ENCODE results near the gene ASB15.

Gene ASB15

DNA sequence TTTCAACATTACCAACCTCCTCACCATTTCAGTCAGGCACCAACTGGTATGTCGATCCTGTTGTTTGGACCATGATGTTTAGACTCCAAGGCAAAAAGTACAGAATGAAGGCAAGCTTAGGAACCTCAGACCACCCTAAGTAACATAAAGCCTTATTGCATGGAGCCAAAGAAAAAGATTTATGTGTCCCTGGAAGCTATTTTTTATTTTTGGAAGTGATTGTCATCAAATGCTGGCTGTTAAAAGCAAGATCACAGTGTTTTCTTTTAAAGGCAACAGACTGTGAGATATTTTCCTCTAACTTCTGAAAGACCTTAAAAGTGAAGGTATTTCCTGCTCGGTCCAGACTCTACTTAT lies 8.2 kb downstream of the ASB15 start:
- Histone ChIP-seq H2AK5ac (ENCODE audit: low read length) (no peak overlapping the region), H3K9me3 (ENCODE audit: insufficient read depth, low read depth, low read length) (no peaks in the 10 kb centered on the region), H4K91ac (ENCODE audit: low read depth, low read length) (no peak overlapping the region), H3K14ac (ENCODE audit: low read length) (no peak overlapping the region), H3K36me3 (ENCODE audit: control insufficient read depth in 1 of 2, insufficient read depth in 2 of 2, low read length in 2 of 2) (no peaks in the 10 kb centered on the region), H2BK120ac (ENCODE audit: insufficient read depth, low read length, poor library complexity) (no peak overlapping the region), H3K27ac (ENCODE audit: low read depth, low read length) (no peak overlapping the region), H3K79me1 (ENCODE audit: low read length) (peaks cover 2% of the 10 kb centered on the region), H4K8ac (ENCODE audit: low read depth, low read length) (no peak overlapping the region), H2AFZ (ENCODE audit: insufficient read depth, low read length, poor library complexity) (no peak overlapping the region), H3K23ac (ENCODE audit: low read length) (no peak overlapping the region), H3K4me1 (ENCODE audit: control insufficient read depth in 1 of 2, insufficient read depth in 2 of 2, low read length in 2 of 2) (no peaks in the 10 kb centered on the region), H2BK5ac (ENCODE audit: low read depth, low read length, poor library complexity) (no peak overlapping the region), H3K18ac (ENCODE audit: low read length) (no peak overlapping the region), H2BK12ac (ENCODE audit: low read length) (no peak overlapping the region), H3K79me2 (ENCODE audit: control insufficient read depth, insufficient read depth, low read length, poor library complexity) (no peaks in the 10 kb centered on the region), H3K27me3 (ENCODE audit: insufficient read depth, low read length) (no peaks in the 10 kb centered on the region), H4K12ac (ENCODE audit: low read depth, low read length) (no peak overlapping the region), H3K4me3 (ENCODE audit: low read depth, low read length) (no peak overlapping the region), H3K4me2 (ENCODE audit: low read length) (no peak overlapping the region), H3K4ac (ENCODE audit: low read depth, low read length) (no peak overlapping the region), H3K9ac (ENCODE audit: low read length) (no peak overlapping the region)
- DNase-seq: no peak
- no CpG with 5 or more reads among the region's 2 CpGs for WGBS (ENCODE audit: extremely low coverage, insufficient coverage, insufficient read length)

DNA sequence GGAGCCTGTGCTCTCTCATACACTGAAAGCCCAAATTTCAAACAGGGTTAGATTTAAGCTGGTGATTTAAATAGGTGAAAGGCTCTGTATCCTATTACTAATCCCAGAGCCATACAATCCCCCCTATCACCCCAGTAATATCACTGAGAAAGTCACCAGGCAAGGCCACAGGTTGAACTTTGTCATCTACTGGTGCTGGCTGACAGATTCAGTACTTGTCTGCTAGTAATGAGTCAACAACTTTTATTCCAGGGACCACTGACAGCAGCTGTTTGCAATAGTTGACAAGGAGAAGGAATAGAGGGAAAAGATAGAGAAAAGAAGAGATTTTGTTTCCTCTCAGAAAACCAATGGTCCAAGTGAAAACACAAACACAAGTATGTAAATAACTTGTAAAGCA lies 10.4 kb downstream of the ASB15 start:
- Histone ChIP-seq H4K12ac (ENCODE audit: low read depth, low read length) (no peak overlapping the region), H3K18ac (ENCODE audit: low read length) (no peak overlapping the region), H3K23ac (ENCODE audit: low read length) (no peak overlapping the region), H3K14ac (ENCODE audit: low read length) (no peak overlapping the region), H4K8ac (ENCODE audit: low read depth, low read length) (no peak overlapping the region), H3K4ac (ENCODE audit: low read depth, low read length) (no peak overlapping the region), H3K4me3 (ENCODE audit: low read depth, low read length) (no peak overlapping the region), H3K79me2 (ENCODE audit: control insufficient read depth, insufficient read depth, low read length, poor library complexity) (no peaks in the 10 kb centered on the region), H3K79me1 (ENCODE audit: low read length) (peaks cover 2% of the 10 kb centered on the region), H3K4me2 (ENCODE audit: low read length) (no peak overlapping the region), H2AK5ac (ENCODE audit: low read length) (no peak overlapping the region), H2BK12ac (ENCODE audit: low read length) (no peak overlapping the region), H2BK120ac (ENCODE audit: insufficient read depth, low read length, poor library complexity) (no peak overlapping the region), H3K36me3 (ENCODE audit: control insufficient read depth in 1 of 2, insufficient read depth in 2 of 2, low read length in 2 of 2) (no peaks in the 10 kb centered on the region), H3K9me3 (ENCODE audit: insufficient read depth, low read depth, low read length) (no peaks in the 10 kb centered on the region), H3K9ac (ENCODE audit: low read length) (no peak overlapping the region), H3K27me3 (ENCODE audit: insufficient read depth, low read length) (no peaks in the 10 kb centered on the region), H4K91ac (ENCODE audit: low read depth, low read length) (no peak overlapping the region), H2BK5ac (ENCODE audit: low read depth, low read length, poor library complexity) (no peak overlapping the region), H3K4me1 (ENCODE audit: control insufficient read depth in 1 of 2, insufficient read depth in 2 of 2, low read length in 2 of 2) (peaks cover 0 to 1% of the 10 kb centered on the region in 2 experiments), H2AFZ (ENCODE audit: insufficient read depth, low read length, poor library complexity) (no peak overlapping the region), H3K27ac (ENCODE audit: low read depth, low read length) (no peak overlapping the region)
- no peak for DNase-seq

- H3K23ac ChIP-seq (ENCODE audit: low read length): no peak overlapping the region
- no peak overlapping the region for H4K91ac ChIP-seq (ENCODE audit: low read depth, low read length)
- H4K12ac ChIP-seq (ENCODE audit: low read depth, low read length): no peak overlapping the region
- no peak overlapping the region for H2AK5ac ChIP-seq (ENCODE audit: low read length)
- H2BK12ac ChIP-seq (ENCODE audit: low read length): no peak overlapping the region
- no peak overlapping the region for H3K18ac ChIP-seq (ENCODE audit: low read length)
- H2AFZ ChIP-seq (ENCODE audit: insufficient read depth, low read length, poor library complexity): no peak overlapping the region
- no peak overlapping the region for H4K8ac ChIP-seq (ENCODE audit: low read depth, low read length)
- H3K79me1 ChIP-seq (ENCODE audit: low read length): peaks cover 2% of the 10 kb centered on the region
- DNase-seq: peak; percentile 61 to 90
- H3K9me3 ChIP-seq (ENCODE audit: insufficient read depth, low read depth, low read length): no peaks in the 10 kb centered on the region
- no peaks in the 10 kb centered on the region for H3K79me2 ChIP-seq (ENCODE audit: control insufficient read depth, insufficient read depth, low read length, poor library complexity)
- H3K27ac ChIP-seq (ENCODE audit: low read depth, low read length): peak overlapping the region; percentile 49
- H3K4me3 ChIP-seq (ENCODE audit: low read depth, low read length): no peak overlapping the region
- H2BK5ac ChIP-seq (ENCODE audit: low read depth, low read length, poor library complexity): no peak overlapping the region
- H3K36me3 ChIP-seq (ENCODE audit: control insufficient read depth in 1 of 2, insufficient read depth in 2 of 2, low read length in 2 of 2): no peaks in the 10 kb centered on the region
- H3K4me2 ChIP-seq (ENCODE audit: low read length): no peak overlapping the region
- no peak overlapping the region for H3K14ac ChIP-seq (ENCODE audit: low read length)
- no peaks in the 10 kb centered on the region for H3K27me3 ChIP-seq (ENCODE audit: insufficient read depth, low read length)
- no peak overlapping the region for H2BK120ac ChIP-seq (ENCODE audit: insufficient read depth, low read length, poor library complexity)
- WGBS (ENCODE audit: extremely low coverage, insufficient coverage, insufficient read length): no CpG with 5 or more reads among the region's 2 CpGs
- peaks cover 0 to 1% of the 10 kb centered on the region in 2 experiments for H3K4me1 ChIP-seq (ENCODE audit: control insufficient read depth in 1 of 2, insufficient read depth in 2 of 2, low read length in 2 of 2)
- H3K9ac ChIP-seq (ENCODE audit: low read length): no peak overlapping the region
- H3K4ac ChIP-seq (ENCODE audit: low read depth, low read length): no peak overlapping the region
Measured at GRCh38 chr7:123615344-123615743, 13.7 kb downstream of the ASB15 start.

- H3K9ac ChIP-seq (ENCODE audit: low read length): no peak overlapping the region
Measured at GRCh38 chr7:123616223-123616622, 14.6 kb downstream of the ASB15 start.

GRCh38 chr7:123621707-123622106 lies 20.1 kb downstream of the ASB15 start:
- no peak overlapping the region for H4K91ac ChIP-seq (ENCODE audit: low read depth, low read length)
- H3K9me3 ChIP-seq (ENCODE audit: insufficient read depth, low read depth, low read length): peaks cover 4% of the 10 kb centered on the region
- H4K8ac ChIP-seq (ENCODE audit: low read depth, low read length): no peak overlapping the region
- no peak overlapping the region for H3K23ac ChIP-seq (ENCODE audit: low read length)
- no peak overlapping the region for H2BK120ac ChIP-seq (ENCODE audit: insufficient read depth, low read length, poor library complexity)
- H3K79me2 ChIP-seq (ENCODE audit: control insufficient read depth, insufficient read depth, low read length, poor library complexity): no peaks in the 10 kb centered on the region
- H3K27me3 ChIP-seq (ENCODE audit: insufficient read depth, low read length): no peaks in the 10 kb centered on the region
- no peak overlapping the region for H3K4ac ChIP-seq (ENCODE audit: low read depth, low read length)
- no peak overlapping the region for H3K14ac ChIP-seq (ENCODE audit: low read length)
- H2AK5ac ChIP-seq (ENCODE audit: low read length): no peak overlapping the region
- H4K12ac ChIP-seq (ENCODE audit: low read depth, low read length): no peak overlapping the region
- H3K18ac ChIP-seq (ENCODE audit: low read length): no peak overlapping the region
- no peak for DNase-seq
- H2BK5ac ChIP-seq (ENCODE audit: low read depth, low read length, poor library complexity): no peak overlapping the region
- no peak overlapping the region for H2AFZ ChIP-seq (ENCODE audit: insufficient read depth, low read length, poor library complexity)
- WGBS (ENCODE audit: extremely low coverage, insufficient coverage, insufficient read length): 100% methylated on average over 1 of the region's 4 CpGs
- H3K4me1 ChIP-seq (ENCODE audit: control insufficient read depth in 1 of 2, insufficient read depth in 2 of 2, low read length in 2 of 2): no peaks in the 10 kb centered on the region
- no peak overlapping the region for H2BK12ac ChIP-seq (ENCODE audit: low read length)
- no peaks in the 10 kb centered on the region for H3K79me1 ChIP-seq (ENCODE audit: low read length)
- no peaks in the 10 kb centered on the region for H3K36me3 ChIP-seq (ENCODE audit: control insufficient read depth in 1 of 2, insufficient read depth in 2 of 2, low read length in 2 of 2)
- no peak overlapping the region for H3K4me2 ChIP-seq (ENCODE audit: low read length)
- no peak overlapping the region for H3K27ac ChIP-seq (ENCODE audit: low read depth, low read length)
- no peak overlapping the region for H3K4me3 ChIP-seq (ENCODE audit: low read depth, low read length)
- H3K9ac ChIP-seq (ENCODE audit: low read length): no peak overlapping the region

More at GRCh38 chr7:123616223-123616622, 14.6 kb downstream of the ASB15 start:
- Histone ChIP-seq H3K4me3 (ENCODE audit: low read depth, low read length) (no peak overlapping the region), H3K4me1 (ENCODE audit: control insufficient read depth in 1 of 2, insufficient read depth in 2 of 2, low read length in 2 of 2) (peaks cover 0 to 1% of the 10 kb centered on the region in 2 experiments), H3K9me3 (ENCODE audit: insufficient read depth, low read depth, low read length) (no peaks in the 10 kb centered on the region), H4K8ac (ENCODE audit: low read depth, low read length) (no peak overlapping the region), H3K18ac (ENCODE audit: low read length) (no peak overlapping the region), H2BK5ac (ENCODE audit: low read depth, low read length, poor library complexity) (no peak overlapping the region), H4K12ac (ENCODE audit: low read depth, low read length) (no peak overlapping the region), H4K91ac (ENCODE audit: low read depth, low read length) (no peak overlapping the region), H2BK12ac (ENCODE audit: low read length) (no peak overlapping the region), H3K27ac (ENCODE audit: low read depth, low read length) (no peak overlapping the region), H2BK120ac (ENCODE audit: insufficient read depth, low read length, poor library complexity) (no peak overlapping the region), H3K23ac (ENCODE audit: low read length) (no peak overlapping the region), H3K79me1 (ENCODE audit: low read length) (peaks cover 2% of the 10 kb centered on the region), H3K4me2 (ENCODE audit: low read length) (no peak overlapping the region), H3K27me3 (ENCODE audit: insufficient read depth, low read length) (no peaks in the 10 kb centered on the region), H3K79me2 (ENCODE audit: control insufficient read depth, insufficient read depth, low read length, poor library complexity) (no peaks in the 10 kb centered on the region), H3K36me3 (ENCODE audit: control insufficient read depth in 1 of 2, insufficient read depth in 2 of 2, low read length in 2 of 2) (no peaks in the 10 kb centered on the region), H2AFZ (ENCODE audit: insufficient read depth, low read length, poor library complexity) (no peak overlapping the region), H3K4ac (ENCODE audit: low read depth, low read length) (no peak overlapping the region), H3K14ac (ENCODE audit: low read length) (no peak overlapping the region), H2AK5ac (ENCODE audit: low read length) (no peak overlapping the region)
- peak in 1 of 2 donors; percentile 73 for DNase-seq

Measured in trophoblast cell (in vitro differentiated cells and primary cell).